ENCODE data around the gene TP73. TPM values are rescaled to one million over a fixed set of nuclear protein-coding genes. Genes with fewer than 3 reads are reported as not detected.

The TP73 gene
- total RNA-seq, 1 donor = under 0.01 TPM

DNA sequence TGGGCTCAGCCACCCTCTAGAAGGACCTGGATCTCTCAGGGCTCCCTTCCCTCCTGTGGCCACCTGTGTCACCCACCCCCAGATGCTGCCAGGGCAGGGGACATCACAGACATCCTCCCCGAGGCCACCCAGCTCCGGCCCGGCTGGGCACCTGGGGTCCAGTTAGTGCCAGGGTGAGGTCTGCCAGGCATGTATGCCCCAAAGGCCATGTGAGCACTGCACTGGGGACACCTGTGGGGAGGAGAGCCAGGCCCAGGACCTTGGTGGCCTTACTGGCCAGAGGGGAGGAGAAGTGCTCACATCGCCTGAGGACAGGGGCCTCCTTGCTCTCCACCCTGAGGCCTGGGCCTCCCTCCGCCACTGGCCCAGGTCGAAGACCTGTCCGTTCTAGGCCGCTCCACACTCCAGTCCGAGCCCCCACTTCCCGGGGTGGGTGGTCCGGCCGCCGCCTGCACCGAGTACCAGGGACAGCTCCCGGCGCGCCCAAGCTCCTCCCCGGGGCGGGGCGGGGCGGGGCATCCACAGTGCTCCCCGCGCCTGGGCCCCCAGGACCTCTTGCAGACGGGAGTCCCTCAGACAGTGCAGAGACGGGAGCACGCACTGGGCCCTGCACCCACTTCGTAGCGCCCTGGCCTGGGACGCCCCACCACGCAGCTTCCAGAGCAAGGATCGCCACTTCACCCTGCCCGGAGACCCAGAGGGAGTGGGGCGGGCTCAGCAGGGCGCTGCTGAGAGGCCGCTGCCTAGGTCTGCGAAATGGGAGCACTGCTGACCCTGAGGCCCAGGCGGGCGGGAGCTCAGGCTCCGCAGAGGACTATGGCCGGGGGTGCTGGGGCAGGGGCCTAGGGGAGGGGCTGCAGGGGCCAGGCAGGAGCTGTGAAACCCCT, 65.6 kb downstream of the TP73 start:
- peak in 1 of 3 donors; percentile 36 for DNase-seq (ENCODE audit: low read depth in 2 of 3, low spot score in 2 of 3)

DNA sequence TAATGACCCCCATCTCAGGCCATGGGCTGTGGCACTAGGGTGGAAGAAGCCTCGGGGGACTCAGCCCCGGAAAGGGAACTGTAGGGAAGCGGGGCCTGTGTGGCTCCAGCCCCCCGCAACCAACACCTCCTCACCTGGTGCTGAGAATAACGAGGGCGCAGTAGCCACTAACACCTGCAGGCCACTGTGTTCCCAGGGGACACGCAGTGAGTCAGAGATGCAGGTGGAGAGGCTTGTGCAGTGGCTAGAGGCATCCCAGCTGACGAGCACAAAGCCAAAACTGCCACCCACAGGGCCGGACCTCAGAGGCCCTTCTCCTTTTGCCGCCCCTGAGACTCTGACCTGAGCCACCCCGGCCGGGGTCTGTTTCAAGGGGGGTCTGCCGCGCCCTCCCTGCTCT, 66.4 kb downstream of the TP73 start:
- no peak for DNase-seq (ENCODE audit: low read depth in 2 of 3, low spot score in 2 of 3)

DNA sequence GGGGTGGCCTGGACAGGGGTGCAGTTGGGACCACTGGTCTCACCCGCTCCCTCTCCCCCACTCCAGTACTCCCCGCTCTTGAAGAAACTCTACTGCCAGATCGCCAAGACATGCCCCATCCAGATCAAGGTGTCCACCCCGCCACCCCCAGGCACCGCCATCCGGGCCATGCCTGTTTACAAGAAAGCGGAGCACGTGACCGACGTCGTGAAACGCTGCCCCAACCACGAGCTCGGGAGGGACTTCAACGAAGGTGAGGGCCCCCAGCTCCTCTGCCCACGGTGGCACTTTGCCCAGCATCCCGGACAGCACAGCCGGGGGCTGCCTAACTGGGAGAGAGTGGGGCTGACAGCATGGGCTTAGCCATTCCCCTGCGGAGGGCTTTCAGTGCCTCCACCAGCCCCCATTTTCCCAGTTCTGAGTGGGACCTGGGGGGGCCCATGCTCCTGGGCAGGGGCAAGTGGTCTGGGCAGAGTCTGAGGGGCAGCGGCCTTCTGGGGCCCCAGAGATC, 69.7 kb downstream of the TP73 start:
- DNase-seq (ENCODE audit: low read depth in 2 of 3, low spot score in 2 of 3) = no peak

DNA sequence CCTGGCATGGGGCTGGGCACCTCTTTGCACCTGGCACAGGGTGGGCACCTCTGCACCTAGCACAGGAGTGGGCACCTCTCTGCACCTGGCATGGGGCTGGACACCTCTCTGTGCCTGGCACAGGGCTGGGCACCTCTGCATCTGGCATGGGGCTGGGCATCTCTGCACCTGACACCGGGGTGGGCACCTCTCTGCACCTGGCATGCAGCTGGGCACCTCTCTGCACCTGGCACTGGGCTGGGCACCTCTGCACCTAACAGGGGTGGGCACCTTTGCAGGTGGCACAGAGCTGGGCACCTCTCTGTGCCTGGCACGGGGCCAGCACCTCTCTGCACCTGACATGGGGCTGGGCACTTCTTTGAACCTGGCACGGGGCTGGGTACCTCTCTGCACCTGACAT, 70.5 kb downstream of the TP73 start:
- no peak for DNase-seq (ENCODE audit: low read depth in 2 of 3, low spot score in 2 of 3)

DNA sequence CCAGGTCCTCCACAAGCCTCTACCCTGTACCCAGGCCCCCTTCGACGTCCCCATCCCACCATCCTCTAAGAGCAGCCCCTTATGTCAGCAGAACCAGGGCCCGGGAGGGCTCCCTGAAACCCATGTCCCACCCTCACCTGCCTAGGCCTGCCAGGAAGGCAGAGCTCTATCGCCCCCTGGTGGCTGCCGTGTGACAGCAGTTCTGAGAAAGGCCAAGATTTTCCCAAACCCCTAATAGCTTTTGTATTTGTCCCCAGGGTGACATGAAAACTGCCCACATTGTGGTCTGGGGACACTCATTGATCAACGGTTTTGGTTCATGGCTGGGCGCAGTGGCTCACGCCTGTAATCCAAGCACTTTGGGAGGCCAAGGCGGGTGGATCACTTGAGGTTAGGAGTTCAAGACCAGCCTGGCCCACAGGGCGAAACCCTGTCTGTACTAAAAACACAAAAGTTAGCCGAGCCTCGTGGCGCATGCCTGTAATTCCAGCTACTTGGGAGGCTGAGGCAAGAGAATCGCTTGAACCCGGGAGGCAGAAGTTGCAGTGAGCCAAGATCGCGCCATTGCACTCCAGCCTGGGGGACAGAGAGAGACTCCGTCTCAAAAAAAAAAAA, 72.2 kb downstream of the TP73 start:
- peak; percentile 63 to 76 (median 65) for DNase-seq (ENCODE audit: low read depth in 2 of 3, low spot score in 2 of 3)

DNA sequence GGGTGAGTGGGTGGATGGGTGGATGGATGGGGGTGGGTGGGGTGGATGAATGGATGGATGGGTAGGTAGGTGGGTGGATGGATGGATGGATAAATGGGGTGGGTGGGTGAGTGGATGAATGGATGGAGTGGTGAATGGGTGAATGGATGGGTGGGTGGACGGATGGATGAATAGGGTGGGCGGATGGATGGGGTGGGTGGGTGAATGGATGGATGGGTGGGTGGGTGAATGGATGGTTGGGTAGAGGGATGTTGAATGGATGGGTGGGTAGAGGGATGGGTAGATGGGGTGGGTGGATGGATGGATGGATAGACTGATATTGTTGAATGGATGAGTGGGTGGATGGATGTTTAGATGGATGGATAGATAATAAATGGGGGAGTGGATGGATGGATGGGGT, 73.0 kb downstream of the TP73 start:
- DNase-seq (ENCODE audit: low read depth in 2 of 3, low spot score in 2 of 3) = no peak

DNA sequence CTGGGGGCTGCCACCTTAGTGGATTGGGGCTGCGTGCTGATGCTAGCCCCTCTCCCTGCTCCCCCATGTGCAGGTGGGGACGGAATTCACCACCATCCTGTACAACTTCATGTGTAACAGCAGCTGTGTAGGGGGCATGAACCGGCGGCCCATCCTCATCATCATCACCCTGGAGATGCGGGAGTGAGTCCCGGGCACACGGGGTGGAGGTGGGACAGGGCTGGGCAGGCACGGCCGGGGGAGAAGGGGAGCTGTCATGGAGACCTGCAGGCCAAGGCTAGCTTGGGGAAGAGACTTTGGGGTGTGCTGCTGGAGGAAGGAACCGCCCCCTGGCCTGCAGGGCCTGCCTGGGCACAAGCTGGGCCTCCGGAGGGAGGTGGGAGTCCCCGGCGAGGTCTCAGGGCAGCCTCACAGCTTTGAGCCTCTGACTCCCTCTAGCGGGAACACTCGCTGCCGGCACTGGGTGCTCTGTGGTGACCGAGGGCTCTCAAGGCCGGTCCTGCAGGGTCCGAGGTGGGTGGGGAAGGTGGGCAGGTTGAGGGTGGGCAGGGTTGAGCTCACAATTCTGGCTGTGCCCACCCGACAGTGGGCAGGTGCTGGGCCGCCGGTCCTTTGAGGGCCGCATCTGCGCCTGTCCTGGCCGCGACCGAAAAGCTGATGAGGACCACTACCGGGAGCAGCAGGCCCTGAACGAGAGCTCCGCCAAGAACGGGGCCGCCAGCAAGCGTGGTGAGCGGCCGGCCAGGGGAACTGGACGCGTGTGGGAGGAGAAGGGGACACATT, 74.9 kb downstream of the TP73 start:
- peak in 2 of 3 donors; percentile 37 to 49 for DNase-seq (ENCODE audit: low read depth in 2 of 3, low spot score in 2 of 3)

DNA sequence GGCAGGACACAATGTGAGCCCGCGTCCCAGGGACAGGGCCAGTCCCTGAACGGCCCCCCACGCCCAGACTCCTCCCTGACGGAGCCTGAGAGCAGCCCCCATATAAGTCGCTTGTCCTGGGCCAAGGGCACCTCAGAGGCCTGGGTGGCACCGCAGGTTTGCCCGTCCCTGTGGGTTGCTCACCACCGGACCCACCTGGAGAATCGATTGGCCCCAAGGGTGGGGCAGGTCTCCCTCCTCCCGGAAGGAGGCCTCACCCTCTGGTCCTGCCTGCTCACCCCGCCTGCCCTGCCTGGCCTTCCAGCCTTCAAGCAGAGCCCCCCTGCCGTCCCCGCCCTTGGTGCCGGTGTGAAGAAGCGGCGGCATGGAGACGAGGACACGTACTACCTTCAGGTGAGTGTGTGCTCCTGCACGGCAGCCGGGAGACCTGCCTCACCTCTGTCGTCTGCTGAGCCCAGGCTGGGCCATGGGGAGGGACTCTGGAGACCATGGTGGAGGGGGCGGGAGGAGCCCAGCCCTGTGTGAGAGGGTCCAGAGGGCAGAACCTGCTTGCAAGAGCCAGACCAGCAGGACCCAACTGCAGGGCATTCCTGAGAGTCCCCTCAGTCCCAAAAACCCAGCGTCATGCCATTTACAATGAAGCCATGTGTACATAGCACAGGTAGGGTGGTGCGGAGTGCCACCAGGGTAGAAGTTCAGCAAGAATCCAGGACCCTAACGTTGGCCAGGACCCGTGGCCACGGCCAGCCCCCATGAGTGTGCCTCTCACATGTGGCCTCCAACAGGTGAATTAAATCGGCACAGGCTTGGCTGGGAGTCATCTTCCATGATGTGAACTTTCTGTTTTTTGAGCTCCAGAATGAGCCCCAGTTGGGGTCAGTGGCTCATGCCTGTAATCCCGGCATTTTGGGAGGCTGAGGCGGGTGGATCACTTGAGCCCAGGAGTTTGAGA, 75.8 kb downstream of the TP73 start:
- DNase-seq (ENCODE audit: low read depth in 2 of 3, low spot score in 2 of 3) = no peak

DNA sequence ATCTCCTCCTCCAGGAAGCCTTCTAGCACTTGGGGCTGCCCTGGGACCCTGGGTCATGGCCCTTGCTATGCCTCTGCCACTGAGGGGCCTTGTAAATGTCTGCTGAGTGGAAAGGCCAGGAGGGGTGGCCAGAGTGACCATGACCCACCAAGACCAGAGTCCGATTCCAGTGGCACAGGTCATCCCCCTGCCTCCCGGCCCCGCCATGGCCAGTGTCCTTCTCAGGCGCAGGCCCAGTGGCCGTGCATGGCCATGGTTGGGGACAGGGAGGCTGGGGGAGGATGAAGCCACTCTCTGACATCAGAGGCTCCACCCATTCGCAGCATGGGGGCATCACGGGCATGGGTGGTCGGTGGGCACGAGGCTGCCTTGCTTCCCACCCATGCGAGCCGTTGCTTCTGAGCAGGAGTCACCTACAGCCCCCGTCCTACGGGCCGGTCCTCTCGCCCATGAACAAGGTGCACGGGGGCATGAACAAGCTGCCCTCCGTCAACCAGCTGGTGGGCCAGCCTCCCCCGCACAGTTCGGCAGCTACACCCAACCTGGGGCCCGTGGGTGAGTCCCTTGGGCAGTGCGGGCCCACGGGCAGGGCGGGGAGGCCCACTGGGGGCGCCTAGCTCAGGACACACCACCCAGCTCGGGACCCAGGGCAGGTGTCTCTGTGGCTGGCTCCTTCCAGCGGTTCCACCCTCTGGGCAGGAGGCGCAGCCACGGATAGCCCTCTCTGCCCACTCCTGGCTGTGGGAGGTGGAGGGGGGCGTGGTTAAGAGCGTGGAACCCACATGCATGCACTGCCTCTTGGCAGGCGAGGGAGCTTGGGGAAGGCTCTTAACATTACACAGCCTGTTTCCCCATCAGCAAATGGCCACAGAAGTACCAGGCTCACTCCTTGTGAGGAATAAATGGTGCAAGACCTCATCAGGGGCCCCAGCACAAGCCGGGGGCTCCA, 77.6 kb downstream of the TP73 start:
- DNase-seq (ENCODE audit: low read depth in 2 of 3, low spot score in 2 of 3) = no peak

DNA sequence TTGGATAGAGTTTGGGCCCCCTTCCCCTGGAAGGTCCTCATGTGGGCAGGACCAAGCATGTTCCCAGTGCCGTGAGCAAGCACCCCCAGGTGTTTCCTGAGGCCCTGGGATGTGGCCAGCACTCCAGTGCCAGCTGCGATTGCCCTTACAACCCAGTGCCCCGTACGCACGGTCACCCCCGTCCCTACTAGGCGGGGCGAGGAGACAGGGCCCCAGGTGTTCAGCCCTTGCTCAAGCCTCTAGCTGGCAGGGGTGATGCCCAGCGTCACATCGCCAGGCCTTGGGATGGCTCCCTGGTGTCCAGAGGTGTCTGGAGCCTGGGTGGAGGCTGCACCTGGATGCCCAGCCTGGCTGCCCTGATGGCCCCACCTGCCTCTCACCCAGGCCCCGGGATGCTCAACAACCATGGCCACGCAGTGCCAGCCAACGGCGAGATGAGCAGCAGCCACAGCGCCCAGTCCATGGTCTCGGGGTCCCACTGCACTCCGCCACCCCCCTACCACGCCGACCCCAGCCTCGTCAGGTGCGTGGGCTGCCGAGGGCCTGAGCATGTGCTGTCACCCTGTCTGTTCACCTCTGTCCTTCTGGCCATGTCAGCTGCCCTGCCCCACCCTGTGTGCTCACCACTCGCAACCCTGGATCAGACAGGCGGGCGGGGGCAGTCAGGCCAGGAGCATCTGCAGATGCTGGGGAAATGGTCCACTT, 78.4 kb downstream of the TP73 start:
- peak in 1 of 3 donors; percentile 24 for DNase-seq (ENCODE audit: low read depth in 2 of 3, low spot score in 2 of 3)

DNA sequence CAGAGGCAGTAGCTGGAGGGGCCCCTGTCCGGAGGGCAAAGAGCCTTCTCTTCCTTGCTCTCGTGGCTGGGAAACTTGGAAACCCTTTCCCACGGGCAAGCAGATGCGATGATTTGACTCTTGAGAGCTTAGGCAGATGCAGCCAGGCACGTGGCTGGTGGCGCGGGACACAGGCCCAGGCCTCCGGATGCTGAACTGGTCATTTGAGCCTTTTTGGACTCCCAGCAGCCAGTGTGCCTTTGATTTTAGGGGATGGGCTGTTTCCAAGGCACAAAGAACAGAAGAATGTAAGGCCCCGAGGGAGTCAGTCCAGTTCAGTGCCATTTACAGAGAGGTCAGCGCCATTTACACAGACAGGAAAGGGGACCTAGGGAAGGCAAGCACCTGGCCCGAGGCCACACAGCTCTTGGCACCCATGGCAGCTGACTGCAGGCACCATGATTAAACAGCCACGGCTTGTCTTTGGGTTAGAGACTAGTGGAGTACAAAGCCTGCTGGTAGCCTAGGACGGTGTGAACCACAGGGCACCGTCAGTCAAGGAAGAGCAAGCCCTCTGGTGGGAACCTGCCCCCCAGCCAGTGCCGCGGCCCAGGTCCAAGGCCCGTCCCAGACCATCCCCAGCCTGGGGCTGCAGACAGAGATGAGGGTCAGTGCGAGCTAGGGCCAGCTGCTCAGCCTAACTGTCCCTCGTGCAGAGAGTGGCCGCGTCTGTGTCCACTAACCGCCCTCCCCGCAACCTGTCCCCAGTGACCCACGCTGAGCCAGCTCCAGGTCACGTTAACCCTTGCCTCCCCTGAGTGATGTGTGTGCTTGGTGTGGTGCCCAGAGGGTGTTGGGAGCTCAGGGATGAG, 79.5 kb downstream of the TP73 start:
- no peak for DNase-seq (ENCODE audit: low read depth in 2 of 3, low spot score in 2 of 3)

DNA sequence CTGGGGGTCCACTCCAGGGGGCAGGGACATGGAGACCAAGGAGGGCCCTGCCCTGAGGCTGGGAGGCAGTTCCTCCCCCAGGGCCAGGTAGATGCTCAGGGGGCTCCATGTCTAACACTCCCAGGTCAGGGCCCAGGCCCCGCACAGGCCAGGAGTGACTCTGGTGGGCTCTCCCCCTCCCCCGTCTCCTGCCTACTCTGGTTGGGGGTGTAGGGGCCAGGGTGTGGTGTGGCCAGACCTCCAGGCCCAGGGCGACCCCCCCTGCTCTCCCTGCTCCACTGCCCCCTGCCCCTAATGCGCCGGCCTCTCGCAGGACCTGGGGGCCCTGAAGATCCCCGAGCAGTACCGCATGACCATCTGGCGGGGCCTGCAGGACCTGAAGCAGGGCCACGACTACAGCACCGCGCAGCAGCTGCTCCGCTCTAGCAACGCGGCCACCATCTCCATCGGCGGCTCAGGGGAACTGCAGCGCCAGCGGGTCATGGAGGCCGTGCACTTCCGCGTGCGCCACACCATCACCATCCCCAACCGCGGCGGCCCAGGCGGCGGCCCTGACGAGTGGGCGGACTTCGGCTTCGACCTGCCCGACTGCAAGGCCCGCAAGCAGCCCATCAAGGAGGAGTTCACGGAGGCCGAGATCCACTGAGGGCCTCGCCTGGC, 80.2 kb downstream of the TP73 start:
- no peak for DNase-seq (ENCODE audit: low read depth in 2 of 3, low spot score in 2 of 3)

DNA sequence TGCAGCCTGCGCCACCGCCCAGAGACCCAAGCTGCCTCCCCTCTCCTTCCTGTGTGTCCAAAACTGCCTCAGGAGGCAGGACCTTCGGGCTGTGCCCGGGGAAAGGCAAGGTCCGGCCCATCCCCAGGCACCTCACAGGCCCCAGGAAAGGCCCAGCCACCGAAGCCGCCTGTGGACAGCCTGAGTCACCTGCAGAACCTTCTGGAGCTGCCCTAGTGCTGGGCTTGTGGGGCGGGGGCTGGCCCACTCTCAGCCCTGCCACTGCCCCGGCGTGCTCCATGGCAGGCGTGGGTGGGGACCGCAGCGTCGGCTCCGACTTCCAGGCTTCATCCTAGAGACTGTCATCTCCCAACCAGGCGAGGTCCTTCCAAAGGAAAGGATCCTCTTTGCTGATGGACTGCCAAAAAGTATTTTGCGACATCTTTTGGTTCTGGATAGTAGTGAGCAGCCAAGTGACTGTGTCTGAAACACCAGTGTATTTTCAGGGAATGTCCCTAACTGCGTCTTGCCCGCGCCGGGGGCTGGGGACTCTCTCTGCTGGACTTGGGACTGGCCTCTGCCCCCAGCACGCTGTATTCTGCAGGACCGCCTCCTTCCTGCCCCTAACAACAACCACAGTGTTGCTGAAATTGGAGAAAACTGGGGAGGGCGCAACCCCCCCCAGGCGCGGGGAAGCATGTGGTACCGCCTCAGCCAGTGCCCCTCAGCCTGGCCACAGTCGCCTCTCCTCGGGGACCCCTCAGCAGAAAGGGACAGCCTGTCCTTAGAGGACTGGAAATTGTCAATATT, 81.0 kb downstream of the TP73 start:
- DNase-seq (ENCODE audit: low read depth in 2 of 3, low spot score in 2 of 3) = no peak

DNA sequence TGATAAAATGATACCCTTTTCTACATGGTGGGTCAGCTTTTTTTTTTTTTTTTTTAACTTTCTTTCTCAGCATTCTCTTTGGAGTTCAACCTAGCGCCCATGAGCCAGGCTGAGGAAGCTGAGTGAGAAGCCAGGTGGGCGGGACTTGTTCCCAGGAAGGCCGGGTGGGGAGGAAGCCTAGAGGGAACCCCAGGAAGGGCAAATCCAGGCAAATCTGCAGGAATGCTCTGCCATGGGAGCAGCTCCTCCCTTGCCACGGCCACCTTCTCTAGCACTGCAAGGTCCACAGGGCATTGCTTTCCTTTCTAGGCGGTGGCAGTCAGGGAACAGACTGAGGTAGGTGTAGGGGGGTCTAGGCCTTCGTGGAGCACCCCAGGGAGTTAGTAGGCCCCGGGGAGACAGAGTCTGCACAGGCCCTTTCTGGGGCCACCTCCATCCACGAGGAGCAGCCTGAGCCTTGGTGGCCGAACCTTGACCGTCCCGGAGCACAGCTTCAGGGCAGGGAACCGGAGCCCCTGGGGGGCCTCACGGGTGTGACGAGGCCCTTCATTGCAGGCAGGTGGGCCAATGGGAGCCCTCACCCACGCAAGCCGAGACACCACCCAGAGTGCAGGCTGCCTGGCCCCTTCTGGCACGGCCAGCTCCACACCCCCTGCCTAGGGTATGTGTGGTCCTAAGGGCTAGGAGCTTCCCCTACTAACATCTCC, 81.7 kb downstream of the TP73 start:
- DNase-seq (ENCODE audit: low read depth in 2 of 3, low spot score in 2 of 3) = no peak

DNA sequence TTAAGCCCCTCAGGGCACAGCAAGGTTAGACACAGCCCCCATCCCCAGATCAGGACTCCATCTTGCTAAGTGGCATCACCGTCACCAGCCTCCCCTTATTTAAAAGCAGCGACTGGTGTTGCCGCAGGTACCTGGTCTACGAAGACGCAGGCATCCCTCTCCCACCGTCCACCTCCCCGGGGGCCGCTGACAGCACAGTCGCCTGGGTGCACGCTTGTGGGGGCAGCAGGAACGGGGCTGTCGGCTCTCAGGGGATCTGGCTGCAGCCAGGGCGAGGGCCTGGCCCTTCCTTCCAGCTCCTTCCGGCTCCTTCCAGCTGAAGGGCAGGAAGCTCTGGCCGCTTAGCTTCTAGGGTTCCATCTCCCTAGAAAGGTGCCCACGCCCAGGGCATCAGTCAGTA, 82.3 kb downstream of the TP73 start:
- DNase-seq (ENCODE audit: low read depth in 2 of 3, low spot score in 2 of 3) = no peak
